Peyer's patch (tissue), 4 donors: ENCODE results near the gene UFM1. TPM values are rescaled to one million over a fixed set of nuclear protein-coding genes. Genes with fewer than 3 reads are reported as not detected.

ENCODE experiments used
- DNase-seq, 3 donors: peaks; one replicate each; pipeline ENCODE4 v3.0.0-alpha.2; 2017 to 2019
- H3K27ac ChIP-seq, 4 donors: fragments of 200-600 bp; sonication (generic); one replicate each; pipeline ENCODE4 v1.5.1; 2016 to 2019
- H3K27me3 ChIP-seq, 2 donors: fragments of 200-600 bp; sonication (generic); one replicate each; pipeline ENCODE4 v1.5.1; 2019
- H3K36me3 ChIP-seq, 3 donors: fragments of 200-600 bp; sonication (generic); one replicate each; pipeline ENCODE4 v1.5.1; 2016 to 2019
- H3K4me1 ChIP-seq, 4 donors: fragments of 200-600 bp; sonication (generic); one replicate each; pipeline ENCODE4 v1.5.1; 2016 to 2019
- H3K4me3 ChIP-seq, 4 donors: fragments of 200-600 bp; sonication (generic); 1 replicate in 3 of 4; 2 replicates in 1 of 4; pipeline ENCODE4 v1.5.1; 2016 to 2019; ENCODE audit warnings: mild to moderate bottlenecking in 1 of 4
- H3K9me3 ChIP-seq, 4 donors: fragments of 200-600 bp; sonication (generic); one replicate each; pipeline ENCODE4 v1.5.1; 2016 to 2019; ENCODE audit warnings: mild to moderate bottlenecking in 1 of 4
- CTCF ChIP-seq, 6 experiments: fragments of 450-650 bp in 4 of 6; fragments of 200-600 bp in 2 of 6; sonication (generic) in 1 of 6; IDR thresholded peaks; one replicate each; pipeline ENCODE4 v1.5.1; 2017 to 2019; ENCODE audit warnings: antibody characterized with exemption in 6 of 6, mild to moderate bottlenecking in 3 of 6, moderate library complexity in 1 of 6
- POLR2A ChIP-seq, 2 donors: fragments of 450-650 bp; IDR thresholded peaks; one replicate each; pipeline ENCODE4 v1.5.1; 2017; ENCODE audit warnings: antibody characterized with exemption in 2 of 2, mild to moderate bottlenecking in 2 of 2, moderate library complexity in 2 of 2
- total RNA-seq, 4 donors: library from RNA; depleted of rRNA; stranded (reverse); fragments of >200 nt; gene quantifications; one replicate each; pipeline ENCODE4 v1.1.0, GENCODE V29; 2016

UFM1 gene
- total RNA-seq, 4 donors from 2014 or later = 25.0 to 54.5 (median 36.7) TPM

DNA sequence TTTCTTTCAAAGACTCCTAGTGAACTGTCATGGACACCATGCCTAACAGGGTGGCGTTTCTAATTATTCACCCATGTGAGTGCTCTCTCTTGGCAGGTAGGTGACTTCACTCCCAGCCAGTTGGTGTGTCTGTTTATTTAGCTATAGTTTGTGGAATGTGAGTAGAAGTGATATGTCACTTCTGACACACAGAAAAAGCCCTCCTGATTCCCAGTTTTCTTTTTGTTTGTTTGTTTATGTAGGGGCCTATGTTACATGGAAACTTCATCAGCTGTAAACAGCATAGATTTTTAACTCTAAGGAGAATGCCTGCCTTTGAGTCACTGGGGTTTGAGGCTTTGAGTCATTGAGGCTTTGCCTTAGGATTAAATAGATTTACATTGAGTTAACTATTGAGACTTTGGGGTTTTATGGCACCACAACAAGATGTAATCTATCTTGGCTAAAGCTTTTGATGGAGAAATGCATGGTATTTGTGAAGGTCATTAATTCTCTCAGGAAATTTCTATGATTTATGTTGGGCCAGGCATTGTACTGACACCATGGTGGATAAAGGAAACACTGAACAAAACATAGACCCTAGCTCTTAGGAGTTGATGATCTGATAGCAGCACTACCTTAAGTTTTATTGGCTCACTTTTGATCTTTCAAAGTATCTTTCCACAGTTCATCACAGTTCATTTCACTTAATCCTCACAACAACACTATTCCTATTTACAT, 45.3 kb downstream of the UFM1 start:
- Histone ChIP-seq H3K36me3 (no peaks in the 10 kb centered on the region), H3K27ac (no peak overlapping the region), H3K4me1 (no peaks in the 10 kb centered on the region), H3K27me3 (no peaks in the 10 kb centered on the region), H3K4me3 (no peak overlapping the region), H3K9me3 (no peaks in the 10 kb centered on the region)
- TF ChIP-seq CTCF (IDR thresholded peaks at IDR 0.05) = no peak
- no peak for TF ChIP-seq POLR2A (IDR thresholded peaks at IDR 0.05)
- DNase-seq = no peak

DNA sequence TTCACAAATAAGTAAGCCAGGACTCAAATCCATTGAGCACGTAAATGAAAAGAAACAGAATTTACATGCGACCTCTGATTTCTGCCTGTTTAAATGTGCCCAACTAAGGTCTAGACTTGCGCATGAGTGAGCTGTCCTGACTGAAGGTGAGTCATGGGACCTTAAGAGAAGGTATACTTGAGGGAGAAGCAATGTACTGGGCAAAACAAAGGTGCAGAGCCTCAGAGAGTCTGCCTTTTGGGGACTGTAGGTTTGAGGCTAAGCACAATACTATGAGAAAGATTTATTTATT, 45.8 kb downstream of the UFM1 start:
- no peaks in the 10 kb centered on the region for H3K36me3 ChIP-seq
- TF ChIP-seq CTCF (IDR thresholded peaks at IDR 0.05) (no peak), POLR2A (IDR thresholded peaks at IDR 0.05) (no peak)
- H3K27me3 ChIP-seq = no peaks in the 10 kb centered on the region
- no peaks in the 10 kb centered on the region for H3K4me1 ChIP-seq
- DNase-seq = no peak
- H3K9me3 ChIP-seq = no peaks in the 10 kb centered on the region
- H3K27ac ChIP-seq = no peak overlapping the region
- no peak overlapping the region for H3K4me3 ChIP-seq

DNA sequence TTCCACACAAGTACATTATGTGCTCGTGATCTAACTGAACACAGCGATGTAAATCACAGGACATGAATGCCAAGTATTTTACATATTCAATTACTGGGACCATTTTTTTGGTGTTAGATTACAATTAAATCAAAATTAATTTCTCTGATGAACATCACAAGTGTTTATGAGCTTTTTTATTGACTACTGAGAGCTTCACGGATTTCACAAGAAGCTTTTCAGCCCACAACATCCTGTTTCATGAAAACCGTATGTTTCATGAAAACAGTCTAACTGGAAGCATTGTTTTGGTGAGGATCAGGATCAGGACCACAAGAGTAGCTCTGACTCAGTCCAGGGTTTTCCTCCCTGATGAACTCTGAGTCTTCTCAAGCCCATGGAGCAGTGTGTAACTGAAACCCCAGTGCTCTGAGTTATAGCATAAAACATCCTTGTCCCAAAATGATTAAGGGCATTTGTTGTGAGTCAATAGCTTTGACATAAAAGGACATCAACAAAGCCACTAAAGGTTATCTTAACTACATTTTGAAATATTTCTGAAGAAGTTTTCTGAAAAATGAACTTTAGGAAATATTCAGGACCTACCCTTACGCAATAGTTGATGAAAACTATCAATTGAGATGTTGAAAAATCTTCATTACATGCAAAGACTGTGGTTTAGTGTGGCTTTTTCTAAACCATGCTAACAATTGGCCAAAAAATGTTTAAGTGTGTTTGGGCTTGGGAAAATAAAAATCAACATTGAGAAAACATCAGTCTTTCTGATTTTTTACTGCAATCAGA, 49.3 kb downstream of the UFM1 start:
- Histone ChIP-seq H3K4me1 (no peaks in the 10 kb centered on the region), H3K27ac (peak overlapping the region in 1 of 4 donors; percentile 2), H3K27me3 (no peaks in the 10 kb centered on the region), H3K36me3 (no peaks in the 10 kb centered on the region), H3K4me3 (no peak overlapping the region), H3K9me3 (no peaks in the 10 kb centered on the region)
- no peak for TF ChIP-seq CTCF (IDR thresholded peaks at IDR 0.05)
- no peak for TF ChIP-seq POLR2A (IDR thresholded peaks at IDR 0.05)
- DNase-seq = no peak

- Histone ChIP-seq H3K27me3 (no peaks in the 10 kb centered on the region), H3K9me3 (no peaks in the 10 kb centered on the region), H3K36me3 (no peaks in the 10 kb centered on the region), H3K4me1 (no peaks in the 10 kb centered on the region), H3K27ac (peak overlapping the region in 1 of 4 donors; percentile 5), H3K4me3 (no peak overlapping the region)
- TF ChIP-seq POLR2A (IDR thresholded peaks at IDR 0.05) (no peak), CTCF (IDR thresholded peaks at IDR 0.05) (no peak)
- DNase-seq = no peak
These were observed 49.9 kb downstream of the UFM1 start for GRCh38 chr13:38399535-38399934.

- no peaks in the 10 kb centered on the region for H3K36me3 ChIP-seq
- TF ChIP-seq POLR2A (IDR thresholded peaks at IDR 0.05) (no peak), CTCF (IDR thresholded peaks at IDR 0.05) (no peak)
These were observed 51.6 kb downstream of the UFM1 start for GRCh38 chr13:38401276-38401675.

More at GRCh38 chr13:38401276-38401675, 51.6 kb downstream of the UFM1 start:
- DNase-seq = no peak
- Histone ChIP-seq H3K4me3 (no peak overlapping the region), H3K9me3 (no peaks in the 10 kb centered on the region), H3K4me1 (no peaks in the 10 kb centered on the region), H3K27ac (no peak overlapping the region), H3K27me3 (no peaks in the 10 kb centered on the region)
